B cell (primary cell): ENCODE results near the gene CACNA1F.

Experiments
- EZH2 ChIP-seq: IDR thresholded peaks from 2 replicates; pipeline ENCODE4 v1.6.1; 2012; ENCODE audit warnings: borderline replicate concordance, low read depth, mild to moderate bottlenecking, moderate library complexity, low read length; ENCODE audit not compliant: insufficient read depth, poor library complexity, severe bottlenecking
- TF ChIP-seq, protein P1 (sequence below): fragments of 200-600 bp; IDR thresholded peaks from one replicate; pipeline ENCODE4 v1.8.0; 2022; ENCODE audit warnings: antibody characterized with exemption, mild to moderate bottlenecking

DNA sequence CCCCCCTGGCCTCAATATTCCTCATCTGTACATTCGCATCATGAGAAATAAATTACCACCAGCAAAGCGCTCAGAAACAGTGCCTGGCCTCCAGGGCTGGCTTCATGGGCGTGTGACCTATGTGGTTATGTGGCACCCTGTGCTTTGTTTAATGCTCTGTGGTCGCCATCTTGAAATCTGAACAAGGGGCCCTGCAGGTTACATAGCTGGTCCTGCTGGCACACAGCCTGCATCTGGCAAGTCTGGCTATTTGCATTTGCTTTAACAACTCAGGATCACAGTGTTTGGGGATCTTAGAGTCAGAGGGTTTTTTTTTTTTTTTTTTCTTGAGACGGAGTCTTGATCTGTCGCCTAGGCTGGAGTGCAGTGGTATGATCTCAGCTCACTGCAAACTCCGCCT is 21.5 kb upstream of the CACNA1F start:
- TF ChIP-seq, protein P1, sequence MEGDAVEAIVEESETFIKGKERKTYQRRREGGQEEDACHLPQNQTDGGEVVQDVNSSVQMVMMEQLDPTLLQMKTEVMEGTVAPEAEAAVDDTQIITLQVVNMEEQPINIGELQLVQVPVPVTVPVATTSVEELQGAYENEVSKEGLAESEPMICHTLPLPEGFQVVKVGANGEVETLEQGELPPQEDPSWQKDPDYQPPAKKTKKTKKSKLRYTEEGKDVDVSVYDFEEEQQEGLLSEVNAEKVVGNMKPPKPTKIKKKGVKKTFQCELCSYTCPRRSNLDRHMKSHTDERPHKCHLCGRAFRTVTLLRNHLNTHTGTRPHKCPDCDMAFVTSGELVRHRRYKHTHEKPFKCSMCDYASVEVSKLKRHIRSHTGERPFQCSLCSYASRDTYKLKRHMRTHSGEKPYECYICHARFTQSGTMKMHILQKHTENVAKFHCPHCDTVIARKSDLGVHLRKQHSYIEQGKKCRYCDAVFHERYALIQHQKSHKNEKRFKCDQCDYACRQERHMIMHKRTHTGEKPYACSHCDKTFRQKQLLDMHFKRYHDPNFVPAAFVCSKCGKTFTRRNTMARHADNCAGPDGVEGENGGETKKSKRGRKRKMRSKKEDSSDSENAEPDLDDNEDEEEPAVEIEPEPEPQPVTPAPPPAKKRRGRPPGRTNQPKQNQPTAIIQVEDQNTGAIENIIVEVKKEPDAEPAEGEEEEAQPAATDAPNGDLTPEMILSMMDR: no peak
- TF ChIP-seq EZH2: no peak
